Activated naive CD8-positive, alpha-beta T cell treated with anti-CD3 and anti-CD28 coated beads, Interleukin-2, amount 50 U/mL, for 24 hours (primary cell): Measurements from ENCODE around the gene CFAP90.

Source experiments
- ATAC-seq: fragments of 150-1000 bp; cut with Tn5 transposase; one replicate; pipeline ENCODE4 v1.10.0; 2021
- DNase-seq: peaks from one replicate; pipeline ENCODE4 v3.0.0; 2021
- H3K27ac Mint-ChIP-seq: one replicate; pipeline ENCODE4 v1.8.0; 2021; ENCODE audit warnings: mild to moderate bottlenecking, mixed read lengths
- H3K27me3 Mint-ChIP-seq: one replicate; pipeline ENCODE4 v1.8.0; 2021; ENCODE audit warnings: mixed read lengths
- H3K36me3 Mint-ChIP-seq: one replicate; pipeline ENCODE4 v1.8.0; 2021; ENCODE audit warnings: low read depth, mixed read lengths
- H3K4me1 Mint-ChIP-seq: one replicate; pipeline ENCODE4 v1.8.0; 2021; ENCODE audit warnings: mixed read lengths
- H3K4me3 Mint-ChIP-seq: one replicate; pipeline ENCODE4 v1.8.0; 2021; ENCODE audit warnings: mild to moderate bottlenecking, moderate library complexity, mixed read lengths
- H3K9me3 Mint-ChIP-seq: one replicate; pipeline ENCODE4 v1.8.0; 2021; ENCODE audit warnings: mixed read lengths

Gene CFAP90

DNA sequence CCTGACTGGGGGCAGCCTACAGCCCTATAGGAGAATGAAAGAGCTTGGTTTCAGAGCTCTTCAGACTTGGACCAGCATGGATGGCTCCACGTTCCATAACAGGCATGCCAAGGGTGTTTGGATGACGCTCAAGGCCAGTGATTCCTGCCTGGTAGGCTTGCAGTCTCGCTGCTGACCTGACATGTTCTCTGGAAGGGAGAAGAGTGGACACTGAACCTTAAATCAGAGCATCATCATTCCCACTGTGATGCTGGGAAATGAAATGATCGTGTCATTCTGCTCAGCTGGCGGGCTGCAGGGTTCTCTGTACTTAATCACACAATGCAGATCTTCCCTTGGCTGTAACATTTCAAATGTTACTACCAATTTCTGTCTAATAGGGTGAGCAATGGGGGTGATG, 57.0 kb downstream of the CFAP90 start:
- Mint-ChIP-seq H3K27me3 (peaks cover 4% of the 10 kb centered on the region), H3K36me3 (no peaks in the 10 kb centered on the region), H3K9me3 (no peaks in the 10 kb centered on the region), H3K4me3 (no peak overlapping the region), H3K4me1 (no peaks in the 10 kb centered on the region), H3K27ac (no peak overlapping the region)
- no peak for ATAC-seq
- no peak for DNase-seq

DNA sequence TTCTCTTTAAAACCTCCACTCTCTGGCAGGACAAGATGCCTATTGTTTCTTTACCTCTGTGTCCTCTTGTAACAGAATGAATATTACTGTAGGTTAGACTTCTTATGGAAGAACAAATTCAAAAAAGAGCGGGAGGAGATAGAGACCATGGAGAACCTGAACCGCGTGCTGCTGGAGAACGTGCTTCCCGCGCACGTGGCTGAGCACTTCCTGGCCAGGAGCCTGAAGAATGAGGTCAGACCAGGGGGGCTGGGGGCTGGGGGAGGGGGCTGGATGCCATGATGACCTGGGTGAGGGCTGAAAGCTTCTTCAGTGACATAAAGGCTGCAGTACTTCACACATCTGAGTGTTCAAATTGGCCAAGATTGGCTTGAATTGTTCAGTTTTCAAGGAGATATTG, 61.4 kb downstream of the CFAP90 start:
- Mint-ChIP-seq H3K4me3 (no peak overlapping the region), H3K27ac (no peak overlapping the region), H3K4me1 (no peaks in the 10 kb centered on the region), H3K36me3 (no peaks in the 10 kb centered on the region), H3K27me3 (peaks cover 12% of the 10 kb centered on the region), H3K9me3 (no peaks in the 10 kb centered on the region)
- no peak for DNase-seq
- no peak for ATAC-seq

DNA sequence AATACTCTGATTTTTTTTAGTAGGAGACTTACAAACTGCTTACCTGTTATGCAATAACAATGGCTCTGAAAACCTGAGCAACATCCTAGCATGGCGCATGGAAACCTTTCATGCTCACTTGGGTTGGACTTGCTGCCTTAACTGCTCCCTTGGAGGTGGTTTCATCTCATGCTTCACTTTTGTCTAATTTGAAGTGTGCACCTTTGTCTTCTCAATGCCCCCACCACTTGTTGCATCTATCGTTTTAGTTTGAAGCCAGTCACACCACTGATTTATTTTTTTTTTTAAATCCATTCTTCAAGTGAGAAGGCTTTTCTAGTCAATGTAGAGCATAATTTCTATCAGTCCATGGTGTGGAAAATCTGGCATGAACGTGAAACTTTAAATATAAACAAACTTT, 63.2 kb downstream of the CFAP90 start:
- ATAC-seq (no peak), DNase-seq (no peak)
- Mint-ChIP-seq H3K4me3 (no peak overlapping the region), H3K27ac (no peak overlapping the region), H3K36me3 (no peaks in the 10 kb centered on the region), H3K4me1 (no peaks in the 10 kb centered on the region), H3K9me3 (no peaks in the 10 kb centered on the region), H3K27me3 (peaks cover 17% of the 10 kb centered on the region)

GRCh38 chr5:7784683-7785380, 66.1 kb downstream of the CFAP90 start:
- Mint-ChIP-seq H3K27ac (no peak overlapping the region), H3K9me3 (no peaks in the 10 kb centered on the region), H3K4me1 (peaks cover under 1% of the 10 kb centered on the region), H3K27me3 (peaks cover 32% of the 10 kb centered on the region), H3K36me3 (no peaks in the 10 kb centered on the region), H3K4me3 (no peak overlapping the region)
- no peak for DNase-seq
- ATAC-seq, result no peak

GRCh38 chr5:7781899-7782298, 69.0 kb downstream of the CFAP90 start:
- no peaks in the 10 kb centered on the region for H3K9me3 Mint-ChIP-seq
- ATAC-seq (no peak), DNase-seq (no peak)
- peaks cover 13% of the 10 kb centered on the region for H3K4me1 Mint-ChIP-seq
- no peaks in the 10 kb centered on the region for H3K36me3 Mint-ChIP-seq
- no peak overlapping the region for H3K4me3 Mint-ChIP-seq
- H3K27ac Mint-ChIP-seq, result no peak overlapping the region
- peaks cover 38% of the 10 kb centered on the region for H3K27me3 Mint-ChIP-seq
